HG03442 (cell line): ENCODE results near the gene SORD.
"Not testable (repeated sequence)": the region's sequence is repeated elsewhere in the genome, so short reads cannot be mapped to it uniquely, and the experiment has no call there.

Experiments used
- ATAC-seq: cut with Tn5 transposase; IDR thresholded peaks from one replicate; pipeline ENCODE4 v1.9.1; 2021; ENCODE audit warnings: mild to moderate bottlenecking, moderate library complexity; ENCODE audit not compliant: unreplicated experiment

SORD gene

DNA sequence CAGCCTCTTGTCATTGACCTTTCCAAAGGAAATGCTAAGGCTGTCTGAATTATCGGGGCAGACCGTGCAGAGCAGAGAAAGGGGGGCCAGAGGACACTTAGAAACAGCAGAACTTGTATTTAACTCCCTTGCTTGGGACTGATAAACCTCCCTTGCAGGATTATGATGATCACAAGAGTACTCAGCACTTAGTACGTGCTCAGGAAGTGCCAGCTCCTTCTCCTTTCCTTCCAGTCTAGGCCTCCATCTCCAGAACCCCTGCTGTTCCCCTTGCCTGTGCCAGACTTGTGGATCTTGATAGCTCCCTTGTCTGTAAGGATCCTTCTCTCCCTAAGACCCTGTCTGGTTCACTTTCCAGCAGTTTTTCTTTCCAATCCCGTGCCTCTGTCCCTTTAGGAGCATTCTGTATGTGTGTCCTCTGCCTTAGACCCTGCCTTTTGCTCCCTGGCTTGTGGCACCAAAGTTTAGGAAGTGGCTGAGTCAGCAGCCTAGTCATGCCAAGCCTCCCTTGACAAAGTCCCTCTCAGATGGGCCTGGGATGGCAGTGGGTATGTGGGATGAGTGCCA lies 747 bp downstream of the SORD start:
- no peak for ATAC-seq

DNA sequence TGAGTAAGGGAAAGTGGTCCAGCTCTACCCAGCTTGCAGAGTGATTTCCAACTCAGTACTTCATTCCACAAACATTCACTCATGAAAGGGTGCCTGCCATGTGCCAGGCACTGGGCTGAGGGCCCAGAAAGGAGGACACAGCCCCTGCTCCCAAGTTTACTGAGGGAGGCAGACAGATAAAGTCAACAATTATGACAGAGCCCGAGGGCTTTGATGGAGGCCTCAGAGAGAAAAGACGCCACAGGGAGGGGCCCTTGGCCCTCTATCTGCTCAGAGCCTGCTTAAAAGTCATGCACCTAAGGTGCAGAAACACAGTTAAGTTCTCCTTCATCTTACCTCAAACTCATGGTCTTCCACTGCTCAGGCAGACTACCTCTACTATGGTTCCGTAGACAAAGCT lies 1.7 kb downstream of the SORD start:
- not testable (repeated sequence) for ATAC-seq

DNA sequence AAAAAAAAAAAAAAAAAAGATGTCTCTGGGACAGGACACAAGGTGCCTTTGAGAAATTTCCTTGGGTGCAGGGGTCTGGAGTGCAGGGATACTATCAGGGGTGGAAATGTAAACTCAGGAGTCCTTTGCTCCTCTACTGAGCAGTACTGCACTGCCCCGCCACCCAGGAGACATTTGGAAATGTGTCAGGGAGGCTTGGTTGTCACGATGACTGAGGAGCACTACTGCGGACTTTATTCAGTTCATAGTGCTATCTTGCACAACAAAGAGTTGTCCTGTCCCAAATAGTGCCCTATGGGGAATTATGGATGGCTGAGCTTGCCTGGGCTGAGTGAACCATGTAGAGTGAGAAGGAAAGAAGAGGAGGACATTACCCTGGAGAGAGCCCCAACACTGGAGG lies 2.6 kb downstream of the SORD start:
- ATAC-seq: not testable (repeated sequence)

DNA sequence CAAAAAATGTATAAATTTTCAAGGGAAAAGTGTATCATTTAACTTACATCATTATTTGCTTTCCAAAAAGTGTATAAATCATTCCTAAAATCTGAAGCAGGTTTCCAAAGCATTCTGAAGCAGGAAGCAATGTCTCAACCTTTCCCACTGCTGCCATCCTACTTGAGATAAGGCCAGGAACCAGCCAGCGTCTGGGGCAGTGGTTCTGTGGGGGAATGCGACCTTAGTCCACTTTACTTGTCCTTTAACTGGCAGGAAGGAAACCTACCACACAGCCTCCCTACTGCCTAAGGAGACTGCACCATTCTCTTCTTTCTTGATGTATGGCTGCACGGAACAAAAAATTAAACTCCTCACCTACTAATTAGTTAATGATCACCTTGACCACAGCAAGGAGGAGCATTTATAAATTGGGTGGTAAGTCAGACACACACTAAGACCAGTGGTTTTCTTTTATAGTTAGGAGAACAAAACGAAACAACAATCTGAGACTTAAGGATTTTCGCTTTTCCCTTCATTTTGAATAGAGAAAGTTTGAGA lies 3.7 kb downstream of the SORD start:
- ATAC-seq: no peak

DNA sequence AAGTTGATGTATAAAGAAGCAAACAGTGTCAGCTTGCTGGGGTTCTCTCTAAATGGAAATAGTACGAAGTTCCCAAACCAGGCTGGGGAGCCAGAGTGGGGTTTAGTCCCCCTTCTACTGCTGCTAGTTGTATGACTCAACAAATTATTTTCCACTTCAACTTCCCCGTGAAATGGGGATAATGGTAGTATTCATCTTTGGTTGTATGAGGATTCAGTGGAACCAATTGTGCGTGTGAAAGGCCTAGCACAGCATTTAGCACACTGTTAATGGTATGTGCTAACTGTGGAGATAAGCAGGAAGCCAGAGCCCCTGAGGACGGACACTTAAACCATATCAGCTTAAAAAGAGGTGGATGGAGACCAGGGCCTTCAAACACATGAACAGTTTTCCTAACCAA lies 4.2 kb downstream of the SORD start:
- ATAC-seq: no peak

DNA sequence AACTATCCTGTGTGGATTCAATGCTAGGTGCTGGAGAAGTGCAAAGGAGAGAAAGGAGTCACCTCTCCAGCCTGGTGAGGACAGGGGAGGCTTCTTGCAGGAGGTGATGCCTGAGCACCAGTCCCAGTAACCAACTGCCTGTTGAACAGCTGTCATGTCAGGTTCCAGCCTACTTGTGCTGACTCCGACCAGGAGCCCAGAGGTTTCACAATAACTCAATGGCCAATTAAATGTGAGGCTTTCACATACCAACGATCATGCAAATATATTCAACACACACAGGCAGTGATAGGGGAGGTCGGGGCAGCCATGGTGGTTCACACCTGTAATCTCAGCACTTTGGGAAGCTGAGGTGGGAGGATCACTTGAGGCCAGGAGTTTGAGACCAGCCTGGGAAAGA lies 7.7 kb downstream of the SORD start:
- ATAC-seq: peak; percentile 36

DNA sequence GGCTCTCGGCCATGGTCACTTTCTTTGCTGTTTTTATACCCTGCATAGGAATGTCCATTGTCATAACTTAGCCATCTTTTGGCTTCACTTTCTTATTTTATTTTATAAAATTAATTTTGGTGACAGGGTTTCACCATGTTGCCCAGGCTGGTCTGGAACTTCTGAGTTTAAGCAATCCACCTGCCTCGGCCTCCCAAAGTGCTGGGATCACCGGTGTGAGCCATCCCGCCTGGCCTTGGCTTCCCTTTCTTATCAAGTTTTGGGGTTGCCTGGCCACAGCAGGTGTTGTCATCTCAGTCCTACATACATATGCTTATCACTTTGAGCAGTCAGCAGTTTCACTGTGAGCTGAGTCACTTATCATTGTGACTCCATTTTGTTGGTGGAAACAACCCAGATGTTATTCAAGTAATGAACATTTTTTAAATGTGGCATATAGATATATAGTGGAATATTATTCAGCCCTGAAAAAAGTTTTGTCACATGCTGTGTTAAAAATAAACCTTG lies 8.6 kb downstream of the SORD start:
- ATAC-seq: not testable (repeated sequence)

DNA sequence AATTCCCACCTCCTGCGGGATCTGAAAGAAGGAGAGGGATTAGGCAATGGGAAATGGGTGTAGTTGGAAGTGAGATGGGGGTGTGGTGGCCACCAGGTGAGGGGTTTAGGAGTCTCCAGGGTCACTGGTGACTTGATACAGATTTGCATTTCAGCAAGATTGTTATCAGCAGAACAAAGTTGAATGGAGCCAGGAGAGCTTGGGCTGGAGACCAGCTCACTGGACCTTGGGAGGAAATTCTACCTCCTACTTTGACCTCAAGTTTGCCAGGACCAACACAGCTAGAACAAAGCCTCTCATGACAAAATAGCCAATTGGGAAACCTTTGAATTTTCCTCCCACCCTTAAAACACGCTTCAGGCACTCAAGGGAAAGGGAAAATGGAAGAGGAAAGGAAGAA lies 9.5 kb downstream of the SORD start:
- not testable (repeated sequence) for ATAC-seq

DNA sequence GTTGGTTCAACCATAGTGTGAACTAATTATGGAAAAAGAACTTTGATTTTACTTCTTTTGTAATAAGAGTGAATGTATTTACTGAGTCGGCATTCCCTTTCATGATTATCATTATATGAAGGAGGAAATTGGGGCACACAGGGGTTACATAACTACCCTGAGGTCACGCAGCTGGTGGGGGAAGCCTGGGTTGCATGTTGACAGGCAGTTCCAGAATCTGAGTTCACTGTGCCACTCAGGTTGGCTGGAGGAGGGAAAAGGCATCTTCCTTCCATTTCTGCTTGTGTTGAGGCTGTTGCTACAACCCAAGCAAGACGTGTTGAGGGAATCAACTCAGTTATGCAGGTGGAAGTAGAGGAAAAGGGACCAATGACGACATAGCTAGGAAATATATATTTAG lies 11.1 kb downstream of the SORD start:
- ATAC-seq: not testable (repeated sequence)

DNA sequence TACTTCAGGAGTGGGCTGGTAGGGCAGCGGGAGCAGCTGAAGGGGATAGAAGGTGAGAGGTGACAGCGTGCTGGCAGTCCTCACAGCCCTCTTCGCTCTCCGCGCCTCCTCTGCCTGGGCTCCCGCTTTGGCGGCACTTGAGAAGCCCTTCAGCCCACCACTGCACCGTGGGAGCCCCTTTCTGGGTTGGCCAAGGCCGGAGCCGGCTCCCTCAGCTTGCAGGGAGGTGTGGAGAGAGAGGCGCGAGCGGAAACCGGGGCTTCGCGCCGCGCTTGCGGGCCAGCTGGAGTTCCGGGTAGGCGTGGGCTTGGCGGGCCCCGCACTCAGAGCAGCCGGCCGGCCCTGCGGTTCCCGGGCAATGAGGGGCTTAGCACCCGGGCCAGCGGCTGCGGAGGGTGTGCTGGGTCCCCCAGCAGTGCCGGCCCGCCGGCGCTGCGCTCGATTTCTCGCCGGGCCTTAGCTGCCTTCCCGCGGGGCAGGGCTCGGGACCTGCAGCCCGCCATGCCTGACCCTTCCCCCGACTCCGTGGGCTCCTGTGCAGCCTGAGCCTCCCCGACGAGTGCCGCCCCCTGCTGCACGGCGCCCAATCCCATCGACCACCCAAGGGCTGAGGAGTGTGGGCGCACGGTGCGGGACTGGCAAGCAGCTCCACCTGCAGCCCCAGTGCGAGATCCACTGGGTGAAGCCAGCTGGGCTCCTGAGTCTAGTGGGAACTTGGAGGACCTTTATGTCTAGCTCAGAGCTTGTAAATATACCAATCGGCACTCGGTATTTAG lies 11.8 kb downstream of the SORD start:
- ATAC-seq: not testable (repeated sequence)

DNA sequence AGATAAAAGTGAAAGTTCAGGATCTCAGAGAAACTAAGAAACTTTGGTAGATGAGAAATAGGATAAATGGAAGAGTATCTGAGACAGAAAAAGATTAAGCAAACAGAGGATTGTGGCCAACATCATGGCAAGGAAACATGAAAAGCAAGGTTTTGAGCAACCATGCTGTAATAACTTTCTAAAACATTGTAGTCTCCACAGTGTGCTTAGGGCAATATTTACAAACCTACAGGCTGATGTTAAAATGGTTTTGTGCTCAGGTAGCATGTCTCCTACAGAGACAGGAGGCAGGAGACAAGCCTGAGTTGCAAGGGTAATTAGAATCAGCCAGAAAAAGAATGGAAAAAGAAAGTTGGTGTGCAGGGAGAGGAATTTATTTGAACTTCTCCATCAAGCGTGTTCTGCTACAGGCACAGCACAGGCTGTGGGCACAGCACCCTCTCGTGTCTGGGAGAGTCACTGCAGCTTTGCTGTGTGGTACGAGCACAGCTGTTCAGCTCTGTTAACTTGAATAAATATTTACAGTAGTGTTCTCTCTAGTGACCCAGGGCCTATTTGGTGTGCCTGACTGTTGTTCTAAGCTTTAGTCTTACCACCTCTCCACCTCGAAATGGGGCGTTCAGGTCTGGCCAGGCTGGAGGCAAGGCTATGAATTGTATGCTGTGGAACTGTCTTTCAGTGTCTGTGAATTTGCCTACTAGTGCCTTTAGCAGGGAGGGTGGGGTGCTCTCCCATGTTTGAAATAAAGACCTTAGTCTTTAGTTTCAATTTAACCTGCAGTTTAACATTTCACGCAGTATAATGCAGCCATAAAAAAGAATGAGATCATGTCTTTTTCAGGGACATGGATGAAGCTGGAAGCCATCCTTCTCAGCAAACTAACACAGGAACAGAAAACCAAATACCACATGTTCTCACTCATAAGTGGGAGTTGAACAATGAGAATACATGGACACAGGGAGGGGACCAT lies 14.1 kb downstream of the SORD start:
- peak; percentile 88 for ATAC-seq

DNA sequence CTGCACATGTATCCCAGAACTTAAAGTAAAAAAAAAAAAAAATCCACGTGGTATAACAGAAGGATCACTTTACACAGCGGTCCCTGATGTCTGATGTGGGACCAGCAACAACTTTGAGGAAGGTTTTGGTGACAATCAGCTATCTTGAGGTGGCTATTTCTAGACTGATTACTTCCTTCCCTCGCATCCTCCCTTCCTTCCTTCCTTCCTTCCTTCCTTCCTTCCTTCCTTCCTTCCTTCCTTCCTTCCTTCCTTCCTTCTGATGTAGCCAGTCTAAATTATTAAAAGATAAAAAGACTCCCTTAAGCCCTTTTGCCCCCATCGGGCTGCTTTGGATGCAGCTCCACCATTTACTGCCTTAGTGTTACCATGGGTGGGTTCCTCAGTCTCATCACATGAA lies 14.9 kb downstream of the SORD start:
- ATAC-seq: no peak

DNA sequence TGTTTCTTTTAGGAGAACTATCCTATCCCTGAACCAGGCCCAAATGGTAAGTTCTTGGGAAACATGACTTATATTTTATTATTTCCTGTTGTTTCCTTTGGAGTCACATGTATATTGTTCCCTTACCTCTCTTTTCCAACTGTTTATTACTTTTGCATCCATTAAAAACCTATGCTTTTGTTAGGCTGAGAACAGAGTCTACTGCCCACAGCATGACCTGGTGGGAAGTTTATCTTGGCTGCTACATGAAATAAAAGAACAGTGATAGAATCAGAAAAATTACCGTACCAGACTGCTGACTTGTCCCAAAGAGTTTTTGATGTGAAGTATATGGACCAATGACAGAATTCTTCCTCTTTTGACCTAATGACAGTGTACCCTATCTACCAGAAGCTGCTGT lies 17.4 kb downstream of the SORD start:
- not testable (repeated sequence) for ATAC-seq

DNA sequence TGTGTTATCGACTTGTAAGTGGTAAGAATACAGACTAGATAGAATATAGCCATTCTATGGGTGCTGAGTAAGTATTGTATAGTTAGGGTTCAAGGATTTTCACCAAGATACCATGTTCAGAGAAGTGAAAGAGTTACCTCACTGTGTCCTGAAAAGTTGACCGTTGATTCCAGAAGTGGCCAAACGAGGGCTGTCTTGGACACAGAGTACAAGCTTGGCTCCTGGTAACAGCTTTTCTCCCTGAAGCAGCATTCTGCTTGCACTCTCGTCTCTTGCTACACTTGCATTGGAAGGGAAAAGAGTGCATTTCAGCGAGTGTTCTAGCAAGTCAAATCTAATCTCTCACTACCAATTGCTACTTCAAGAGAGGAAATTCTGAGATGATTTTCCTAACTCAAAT lies 18.5 kb downstream of the SORD start:
- not testable (repeated sequence) for ATAC-seq

DNA sequence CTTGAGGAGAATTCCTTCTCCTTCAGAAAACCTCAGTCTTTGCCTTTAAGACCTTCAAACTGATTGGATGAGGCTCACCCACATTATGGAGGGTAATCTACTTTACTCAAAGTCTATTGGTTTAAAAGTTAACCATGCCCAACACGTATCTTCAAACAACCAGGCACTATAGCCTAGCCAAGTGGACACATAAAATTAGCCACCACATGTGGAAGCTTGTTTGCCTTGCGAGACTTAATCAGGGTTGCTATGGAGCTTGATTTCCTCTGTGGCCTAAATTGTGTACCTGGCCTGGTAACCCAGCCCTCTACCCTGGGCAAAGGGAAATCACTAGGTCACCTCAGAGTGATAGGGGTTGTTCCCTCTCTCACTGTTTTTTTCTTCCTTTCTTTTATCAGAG lies 19.9 kb downstream of the SORD start:
- ATAC-seq: not testable (repeated sequence)

DNA sequence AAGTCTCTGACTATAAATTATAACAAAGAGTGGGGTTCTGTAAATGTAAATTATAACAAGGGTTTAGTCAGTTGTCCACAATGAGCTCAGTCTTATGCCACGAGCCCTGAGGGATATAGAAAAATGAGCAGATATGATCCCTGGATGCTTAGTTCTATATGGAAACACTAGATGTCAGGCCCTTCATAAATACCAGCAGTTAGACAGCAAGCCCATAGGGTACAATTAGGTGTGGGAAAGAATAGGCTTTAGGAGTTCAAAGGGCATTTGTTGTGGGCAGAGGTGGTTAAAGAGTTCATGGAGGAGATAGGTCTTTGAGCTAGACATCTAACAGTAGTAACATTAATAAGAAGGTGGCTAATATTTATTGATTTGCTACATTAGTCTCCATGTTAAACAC lies 21.3 kb downstream of the SORD start:
- ATAC-seq: not testable (repeated sequence)

DNA sequence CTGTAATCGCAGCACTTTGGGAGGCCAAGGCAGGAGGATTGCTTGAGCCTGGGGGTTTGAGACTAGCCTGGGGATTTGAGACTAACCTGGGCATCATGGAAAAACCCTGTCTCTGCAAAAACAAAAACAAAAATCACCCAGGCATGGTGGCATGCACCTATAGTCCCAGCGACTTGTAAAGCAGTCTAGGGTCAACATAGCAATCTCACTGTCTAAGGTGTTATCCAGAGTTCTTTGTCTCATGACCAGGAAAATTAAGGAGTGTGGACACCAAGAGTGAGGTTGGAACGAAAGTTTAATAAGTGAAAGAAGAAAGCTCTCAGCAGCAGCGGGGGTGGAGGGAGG lies 25.4 kb downstream of the SORD start:
- not testable (repeated sequence) for ATAC-seq

DNA sequence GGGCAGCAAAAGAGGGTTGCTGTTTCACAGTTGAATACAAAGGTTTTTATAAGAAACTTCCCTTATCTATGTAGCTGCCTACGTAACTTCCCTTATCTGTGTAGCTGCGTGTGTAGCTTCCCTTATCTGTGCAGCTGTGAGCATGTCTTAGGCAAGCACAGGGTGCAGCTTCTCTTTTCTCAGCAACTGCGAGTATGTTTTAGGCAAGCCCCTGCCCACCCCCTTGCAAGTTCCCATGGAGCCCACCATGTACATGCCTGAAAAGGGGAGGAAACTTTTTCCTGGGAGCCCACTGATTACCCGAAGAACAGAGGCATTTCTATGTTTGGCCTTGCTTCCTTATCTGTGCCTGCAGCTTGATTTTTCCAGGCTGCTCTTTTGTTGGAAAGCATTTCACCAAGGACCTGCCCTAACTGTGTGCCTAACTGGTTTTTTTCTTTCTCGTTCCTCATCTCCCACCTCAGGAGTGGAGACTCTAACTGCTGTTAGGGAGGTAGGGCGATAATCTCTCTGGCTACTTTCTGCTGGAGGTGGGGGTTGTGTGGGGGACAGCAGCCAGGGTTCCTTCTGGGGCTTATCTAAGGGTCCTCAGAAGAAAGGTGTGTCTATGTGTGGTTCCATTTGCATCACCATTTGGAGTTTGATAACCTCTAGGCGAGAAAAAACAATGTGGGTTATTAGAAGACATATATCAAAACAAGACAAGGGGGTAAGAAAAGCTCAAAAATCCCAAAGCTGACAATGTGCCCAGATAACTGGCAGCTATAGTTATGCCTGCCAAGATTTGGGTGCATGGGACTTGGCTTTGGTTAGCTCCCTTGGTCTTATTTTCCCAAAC lies 26.0 kb downstream of the SORD start:
- peak; percentile 56 for ATAC-seq

DNA sequence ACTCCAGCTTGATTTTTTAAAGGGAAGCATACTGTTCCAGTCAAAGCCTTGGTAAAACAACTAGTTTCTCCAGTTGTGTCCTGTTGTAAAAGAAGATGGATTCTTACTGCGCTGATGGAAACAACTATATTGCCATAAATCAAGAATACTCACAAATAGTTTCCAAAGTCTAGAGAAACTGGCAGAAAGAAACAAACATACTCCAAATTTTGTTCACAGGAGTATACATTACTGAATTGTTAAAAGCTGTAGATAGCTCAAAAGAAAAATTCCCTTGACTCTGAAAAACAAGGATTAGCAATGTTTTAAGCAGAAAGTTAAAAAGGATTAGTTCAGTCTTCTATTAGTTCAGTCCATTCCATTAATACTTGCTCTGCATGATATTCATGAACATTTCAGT lies 27.6 kb downstream of the SORD start:
- no peak for ATAC-seq

DNA sequence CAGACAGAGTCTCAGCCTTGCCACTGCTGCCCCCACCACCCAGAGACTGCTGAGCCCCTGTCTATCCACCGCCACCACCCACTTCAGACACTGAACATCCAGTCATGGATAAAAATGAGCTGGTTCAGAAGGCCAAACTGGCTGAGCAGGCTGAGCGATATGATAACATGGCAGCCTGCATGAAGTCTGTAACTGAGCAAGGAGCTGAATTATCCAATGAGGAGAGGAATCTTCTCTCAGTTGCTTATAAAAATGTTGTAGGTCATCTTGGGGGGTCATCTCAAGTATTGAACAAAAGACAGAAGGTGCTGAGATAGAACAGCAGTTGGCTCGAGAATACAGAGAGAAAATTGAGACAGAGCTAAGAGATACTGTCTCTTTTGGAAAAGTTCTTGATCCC lies 29.7 kb downstream of the SORD start:
- ATAC-seq: not testable (repeated sequence)
